Aorta (tissue), 5 donors: ENCODE results near the gene EVI2A. TPM values are rescaled to one million over a fixed set of nuclear protein-coding genes. Genes with fewer than 3 reads are reported as not detected.

Source experiments
- ATAC-seq: fragments of 200-7000 bp; cut with Tn5 transposase; one replicate; pipeline ENCODE4 v1.9.1; 2022; ENCODE audit warnings: moderate library complexity; ENCODE audit not compliant: low FRiP score
- DNase-seq, 2 donors: peaks; one replicate each; pipeline ENCODE4 v3.0.0-alpha.2; 2020
- H3K27ac ChIP-seq, 2 donors: one replicate each; pipeline ENCODE4 v1.5.1; 2013; ENCODE audit warnings: low read length in 2 of 2, mild to moderate bottlenecking in 2 of 2, moderate library complexity in 2 of 2, control low read depth in 1 of 2, inconsistent platforms in 1 of 2, low read depth in 1 of 2
- H3K27me3 ChIP-seq, 2 donors: one replicate each; pipeline ENCODE4 v1.6.1; 2013; ENCODE audit warnings: control low read depth in 1 of 2, low read length in 1 of 2, mild to moderate bottlenecking in 1 of 2, moderate library complexity in 1 of 2; ENCODE audit not compliant: insufficient read depth in 2 of 2, control insufficient read depth in 1 of 2
- H3K36me3 ChIP-seq, 2 donors: one replicate each; pipeline ENCODE4 v1.6.1; 2013; ENCODE audit warnings: control low read depth in 1 of 2, low read length in 1 of 2, mild to moderate bottlenecking in 1 of 2; ENCODE audit not compliant: insufficient read depth in 2 of 2, control insufficient read depth in 1 of 2
- H3K4me1 ChIP-seq, 2 donors: one replicate each; pipeline ENCODE4 v1.6.1; 2013; ENCODE audit warnings: low read length in 2 of 2, control low read depth in 1 of 2, mild to moderate bottlenecking in 1 of 2, moderate library complexity in 1 of 2; ENCODE audit not compliant: insufficient read depth in 2 of 2, control insufficient read depth in 1 of 2
- H3K4me3 ChIP-seq, 2 donors: one replicate each; pipeline ENCODE4 v1.5.1; 2013; ENCODE audit warnings: low read length in 2 of 2, control low read depth in 1 of 2, mild to moderate bottlenecking in 1 of 2
- H3K9me3 ChIP-seq: one replicate; pipeline ENCODE4 v1.6.1; 2013; ENCODE audit warnings: mild to moderate bottlenecking, low read length; ENCODE audit not compliant: control insufficient read depth
- WGBS, 2 donors: extraction: QIAGEN DNeasy Blood & Tissue Kit; methylation state at CpG; one replicate each; pipeline ENCODE4 v1.1.7; 2013; 5-methylcytosine and 5-hydroxymethylcytosine counted together
- intact Hi-C, 2 donors: fragments of 100-400 bp; cut with DNase I; formaldehyde crosslinking; loops; one replicate each; pipeline versions ENCODE4 v1.14.2 to v1.15.0; 2022
- polyA plus RNA-seq, 2 donors: library from polyadenylated mRNA; stranded (reverse); fragments of 200-250 nt; gene quantifications; one replicate each; pipeline ENCODE4 v1.2.3, GENCODE V29; 2013
- total RNA-seq, 2 donors: library from RNA; stranded (reverse); fragmentation: NEBNext Ultra II Directional; extraction: Animal tissue kit (Norgen Biotek cat#: 25700); gene quantifications; one replicate each; pipeline ENCODE4 v1.2.1, GENCODE V29; 2021
- donor health status: healthy with polysubstance abuse.
- donor health status: Bipolar disorder and iron deficiency.
- donor health status: DM: no; HTN: no; CAD: no.
- donor health status: DM: no; HTN: no; CAD: no.
- donor health status: DM: yes; HTN: yes; CAD: no.

Gene EVI2A
- total and polyA plus RNA-seq, 4 donors = 3.8 to 37.2 (median 12.4) TPM

- no peaks in the 10 kb centered on the region for H3K4me1 ChIP-seq
- H3K27ac ChIP-seq = no peak overlapping the region
- intact Hi-C loops = no loop called here
- DNase-seq = no peak
- ATAC-seq = no peak
- no peak overlapping the region for H3K4me3 ChIP-seq
- H3K27me3 ChIP-seq = no peaks in the 10 kb centered on the region
- H3K9me3 ChIP-seq = no peaks in the 10 kb centered on the region
- H3K36me3 ChIP-seq = peaks cover 4 to 5% of the 10 kb centered on the region in 2 donors
- 69 to 81% methylated on average over 6 of the region's 6 CpGs for WGBS, 2 donors
Measured at GRCh38 chr17:31339906-31340661, 18.7 kb upstream of the EVI2A start.

GRCh38 chr17:31329221-31329620 is 7.8 kb upstream of the EVI2A start:
- Histone ChIP-seq H3K27ac (no peak overlapping the region), H3K27me3 (no peaks in the 10 kb centered on the region)
- intact Hi-C loops = no loop called here

GRCh38 chr17:31328160-31328535 is 6.7 kb upstream of the EVI2A start:
- H3K27ac ChIP-seq = no peak overlapping the region
- H3K27me3 ChIP-seq = no peaks in the 10 kb centered on the region
- DNase-seq = no peak
- H3K4me3 ChIP-seq = no peak overlapping the region
- no peaks in the 10 kb centered on the region for H3K9me3 ChIP-seq
- no peak for ATAC-seq
- intact Hi-C loops = no loop called here
- H3K36me3 ChIP-seq = peaks cover 0 to 4% of the 10 kb centered on the region in 2 donors
- no peaks in the 10 kb centered on the region for H3K4me1 ChIP-seq

More at GRCh38 chr17:31329221-31329620, 7.8 kb upstream of the EVI2A start:
- DNase-seq (no peak), ATAC-seq (no peak)
- H3K36me3 ChIP-seq = peaks cover 0 to 4% of the 10 kb centered on the region in 2 donors
- no peaks in the 10 kb centered on the region for H3K4me1 ChIP-seq
- no peak overlapping the region for H3K4me3 ChIP-seq
- no peaks in the 10 kb centered on the region for H3K9me3 ChIP-seq

GRCh38 chr17:31327534-31328159 is 6.2 kb upstream of the EVI2A start:
- no peaks in the 10 kb centered on the region for H3K27me3 ChIP-seq
- DNase-seq (no peak), ATAC-seq (no peak)
- H3K4me1 ChIP-seq = no peaks in the 10 kb centered on the region
- H3K4me3 ChIP-seq = no peak overlapping the region
- H3K9me3 ChIP-seq = no peaks in the 10 kb centered on the region
- peaks cover 0 to 4% of the 10 kb centered on the region in 2 donors for H3K36me3 ChIP-seq
- H3K27ac ChIP-seq = no peak overlapping the region
- whole genome bisulfite sequencing, 2 donors = 94% methylated on average over 12 of the region's 12 CpGs
- intact Hi-C loops = no loop called here

GRCh38 chr17:31323551-31323950 is 2.1 kb upstream of the EVI2A start:
- Histone ChIP-seq H3K4me3 (no peak overlapping the region), H3K36me3 (peaks cover 0 to 4% of the 10 kb centered on the region in 2 donors), H3K4me1 (no peaks in the 10 kb centered on the region), H3K9me3 (no peaks in the 10 kb centered on the region), H3K27ac (no peak overlapping the region), H3K27me3 (no peaks in the 10 kb centered on the region)
- no peak for ATAC-seq
- DNase-seq = no peak
- intact Hi-C loops = no loop called here

GRCh38 chr17:31321966-31322365 is 544 bp upstream of the EVI2A start:
- no peak for ATAC-seq
- Histone ChIP-seq H3K4me3 (no peak overlapping the region), H3K36me3 (peaks cover 0 to 2% of the 10 kb centered on the region in 2 donors), H3K27ac (no peak overlapping the region), H3K4me1 (no peaks in the 10 kb centered on the region), H3K9me3 (no peaks in the 10 kb centered on the region), H3K27me3 (no peaks in the 10 kb centered on the region)
- 93 to 95% methylated on average over 4 of the region's 4 CpGs for WGBS, 2 donors
- intact Hi-C loops = no loop called here
- DNase-seq = no peak

- Histone ChIP-seq H3K27me3 (no peaks in the 10 kb centered on the region), H3K9me3 (no peaks in the 10 kb centered on the region), H3K4me1 (no peaks in the 10 kb centered on the region), H3K27ac (no peak overlapping the region), H3K36me3 (no peaks in the 10 kb centered on the region), H3K4me3 (no peak overlapping the region)
- no peak for DNase-seq
- no peak for ATAC-seq
- intact Hi-C loops = no loop called here
- WGBS, 2 donors = 23 to 28% methylated on average over 1 of the region's 1 CpG
Measured at GRCh38 chr17:31320791-31321190, 631 bp downstream of the EVI2A start.

- ATAC-seq (no peak), DNase-seq (no peak)
- Histone ChIP-seq H3K36me3 (no peaks in the 10 kb centered on the region), H3K27ac (no peak overlapping the region), H3K4me3 (no peak overlapping the region), H3K4me1 (no peaks in the 10 kb centered on the region), H3K9me3 (no peaks in the 10 kb centered on the region), H3K27me3 (no peaks in the 10 kb centered on the region)
- 93 to 95% methylated on average over 2 of the region's 2 CpGs for WGBS, 2 donors
- intact Hi-C loops = no loop called here
Measured at GRCh38 chr17:31320241-31320640, 1.2 kb downstream of the EVI2A start.
